Mesenchymal stem cell (in vitro differentiated cells and primary cell): ENCODE data around the gene LTC4S.
"Not testable (repeated sequence)": the region's sequence is repeated elsewhere in the genome, so short reads cannot be mapped to it uniquely, and the experiment has no call there.

Experiments
- DNase-seq: peaks from one replicate; pipeline ENCODE4 v3.0.0-alpha.2; 2013
- H2AFZ ChIP-seq: one replicate; pipeline ENCODE4 v1.6.1; 2013; ENCODE audit warnings: low read depth, mild to moderate bottlenecking, control low read depth, inconsistent platforms, low read length, moderate library complexity
- H2AK5ac ChIP-seq: 2 replicates; pipeline ENCODE4 v1.6.1; 2013; ENCODE audit warnings: low read length, moderate library complexity, mild to moderate bottlenecking, inconsistent platforms; ENCODE audit not compliant: severe bottlenecking
- H2BK120ac ChIP-seq: one replicate; pipeline ENCODE4 v1.6.1; 2013; ENCODE audit warnings: low read depth, mild to moderate bottlenecking, inconsistent platforms, low read length, moderate library complexity
- H2BK12ac ChIP-seq, 2 experiments: one replicate each; pipeline ENCODE4 v1.6.1; 2013; ENCODE audit warnings: inconsistent platforms in 2 of 2, low read length in 2 of 2, mild to moderate bottlenecking in 2 of 2, moderate library complexity in 2 of 2, control low read depth in 1 of 2
- H2BK15ac ChIP-seq: one replicate; pipeline ENCODE4 v1.6.1; 2013; ENCODE audit warnings: mild to moderate bottlenecking, low read depth, inconsistent platforms; ENCODE audit not compliant: poor library complexity, severe bottlenecking
- H2BK5ac ChIP-seq: 2 replicates; pipeline ENCODE4 v1.6.1; 2013; ENCODE audit warnings: low read depth, mild to moderate bottlenecking, low read length, control low read depth, inconsistent platforms; ENCODE audit not compliant: poor library complexity, severe bottlenecking
- H3K14ac ChIP-seq, 2 experiments: one replicate each; pipeline ENCODE4 v1.6.1; 2013; ENCODE audit warnings: inconsistent platforms in 2 of 2, low read length in 2 of 2, control low read depth in 1 of 2, mild to moderate bottlenecking in 1 of 2, moderate library complexity in 1 of 2
- H3K18ac ChIP-seq, 2 experiments: one replicate each; pipeline ENCODE4 v1.6.1; 2013; ENCODE audit warnings: inconsistent platforms in 2 of 2, low read length in 2 of 2, control low read depth in 1 of 2, low read depth in 1 of 2, mild to moderate bottlenecking in 1 of 2
- H3K23ac ChIP-seq, 2 experiments: one replicate each; pipeline ENCODE4 v1.6.1; 2013; ENCODE audit warnings: inconsistent platforms in 2 of 2, low read length in 2 of 2, mild to moderate bottlenecking in 2 of 2, moderate library complexity in 2 of 2, control low read depth in 1 of 2
- H3K27ac ChIP-seq: 2 replicates; pipeline ENCODE4 v1.5.1; 2013; ENCODE audit warnings: mild to moderate bottlenecking, moderate library complexity, low read length, control low read depth, inconsistent platforms; ENCODE audit not compliant: poor library complexity, severe bottlenecking
- H3K27me3 ChIP-seq, 2 experiments: 2 replicates each; pipeline versions ENCODE4 v1.6.1 to v1.7.0; 2013; ENCODE audit warnings: low read length in 2 of 2, mild to moderate bottlenecking in 2 of 2, moderate library complexity in 2 of 2, control low read depth in 1 of 2, inconsistent platforms in 1 of 2; ENCODE audit not compliant: control insufficient read depth in 1 of 2, insufficient read depth in 1 of 2
- H3K36me3 ChIP-seq, 2 experiments: 2 replicates each; pipeline versions ENCODE4 v1.6.1 to v1.7.0; 2013; ENCODE audit warnings: low read length in 2 of 2, control low read depth in 1 of 2, inconsistent platforms in 1 of 2, low read depth in 1 of 2, mild to moderate bottlenecking in 1 of 2; ENCODE audit not compliant: insufficient read depth in 2 of 2, control insufficient read depth in 1 of 2
- H3K4ac ChIP-seq, 2 experiments: one replicate each; pipeline ENCODE4 v1.6.1; 2013; ENCODE audit warnings: inconsistent platforms in 2 of 2, low read length in 2 of 2, mild to moderate bottlenecking in 2 of 2, moderate library complexity in 2 of 2, control low read depth in 1 of 2, low read depth in 1 of 2
- H3K4me1 ChIP-seq: 2 replicates; pipeline ENCODE4 v1.6.1; 2013; ENCODE audit warnings: low read depth, low read length, control low read depth; ENCODE audit not compliant: control insufficient read depth, insufficient read depth
- H3K4me2 ChIP-seq: 2 replicates; pipeline ENCODE4 v1.6.1; 2013; ENCODE audit warnings: low read length, mild to moderate bottlenecking, inconsistent platforms; ENCODE audit not compliant: poor library complexity, severe bottlenecking
- H3K4me3 ChIP-seq, 2 experiments: 2 replicates each; pipeline versions ENCODE4 v1.5.1 to v1.7.0; 2013; ENCODE audit warnings: low read length in 2 of 2, mild to moderate bottlenecking in 2 of 2, control low read depth in 1 of 2, low read depth in 1 of 2; ENCODE audit not compliant: insufficient read depth in 1 of 2
- H3K79me1 ChIP-seq: replicated peaks from 2 replicates; pipeline ENCODE4 v1.6.1; 2013; ENCODE audit warnings: mild to moderate bottlenecking, control low read depth, low read length, inconsistent platforms; ENCODE audit not compliant: poor library complexity, severe bottlenecking
- H3K9ac ChIP-seq: 2 replicates; pipeline ENCODE4 v1.7.0; 2013; ENCODE audit warnings: mild to moderate bottlenecking, low read length, moderate library complexity
- H3K9me3 ChIP-seq: 2 replicates; pipeline ENCODE4 v1.7.0; 2013; ENCODE audit warnings: mild to moderate bottlenecking, low read length; ENCODE audit not compliant: control insufficient read depth
- H4K8ac ChIP-seq: one replicate; pipeline ENCODE4 v1.6.1; 2013; ENCODE audit warnings: inconsistent platforms, mild to moderate bottlenecking, low read length, moderate library complexity
- H4K91ac ChIP-seq: one replicate; pipeline ENCODE4 v1.6.1; 2013; ENCODE audit warnings: mild to moderate bottlenecking, low read length, inconsistent platforms
- WGBS: methylation state at CpG from one replicate; pipeline ENCODE4 v1.1.7; 2013; ENCODE audit warnings: mixed read lengths; 5-methylcytosine and 5-hydroxymethylcytosine counted together

Gene LTC4S

DNA sequence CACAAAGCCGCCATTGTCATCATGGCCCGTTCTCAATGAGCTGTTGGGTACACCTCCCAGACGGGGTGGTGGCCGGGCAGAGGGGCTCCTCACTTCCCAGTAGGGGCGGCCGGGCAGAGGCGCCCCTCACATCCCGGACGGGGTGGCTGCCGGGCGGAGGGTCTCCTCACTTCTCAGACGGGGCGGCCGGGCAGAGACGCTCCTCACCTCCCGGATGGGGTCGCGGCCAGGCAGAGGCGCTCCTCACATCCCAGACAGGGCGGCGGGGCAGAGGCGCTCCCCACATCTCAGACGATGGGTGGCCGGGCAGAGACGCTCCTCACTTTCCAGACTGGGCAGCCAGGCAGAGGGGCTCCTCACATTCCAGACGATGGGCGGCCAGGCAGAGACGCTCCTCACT, 41.1 kb downstream of the LTC4S start:
- not testable (repeated sequence) for H4K8ac ChIP-seq, H3K4me3 ChIP-seq, H2AFZ ChIP-seq, H3K4me2 ChIP-seq, H2BK5ac ChIP-seq, H4K91ac ChIP-seq, H3K27ac ChIP-seq, H3K9me3 ChIP-seq, H3K9ac ChIP-seq, DNase-seq, H3K27me3 ChIP-seq, H2AK5ac ChIP-seq, H3K23ac ChIP-seq, H3K18ac ChIP-seq, H2BK120ac ChIP-seq, H3K14ac ChIP-seq, H2BK12ac ChIP-seq, H2BK15ac ChIP-seq, H3K4ac ChIP-seq
- Histone ChIP-seq H3K79me1 (peaks cover 11% of the 10 kb centered on the region), H3K36me3 (peaks cover 79 to 82% of the 10 kb centered on the region in 2 experiments), H3K4me1 (peaks cover 30% of the 10 kb centered on the region)
- 96% methylated on average over 13 of the region's 28 CpGs for WGBS

DNA sequence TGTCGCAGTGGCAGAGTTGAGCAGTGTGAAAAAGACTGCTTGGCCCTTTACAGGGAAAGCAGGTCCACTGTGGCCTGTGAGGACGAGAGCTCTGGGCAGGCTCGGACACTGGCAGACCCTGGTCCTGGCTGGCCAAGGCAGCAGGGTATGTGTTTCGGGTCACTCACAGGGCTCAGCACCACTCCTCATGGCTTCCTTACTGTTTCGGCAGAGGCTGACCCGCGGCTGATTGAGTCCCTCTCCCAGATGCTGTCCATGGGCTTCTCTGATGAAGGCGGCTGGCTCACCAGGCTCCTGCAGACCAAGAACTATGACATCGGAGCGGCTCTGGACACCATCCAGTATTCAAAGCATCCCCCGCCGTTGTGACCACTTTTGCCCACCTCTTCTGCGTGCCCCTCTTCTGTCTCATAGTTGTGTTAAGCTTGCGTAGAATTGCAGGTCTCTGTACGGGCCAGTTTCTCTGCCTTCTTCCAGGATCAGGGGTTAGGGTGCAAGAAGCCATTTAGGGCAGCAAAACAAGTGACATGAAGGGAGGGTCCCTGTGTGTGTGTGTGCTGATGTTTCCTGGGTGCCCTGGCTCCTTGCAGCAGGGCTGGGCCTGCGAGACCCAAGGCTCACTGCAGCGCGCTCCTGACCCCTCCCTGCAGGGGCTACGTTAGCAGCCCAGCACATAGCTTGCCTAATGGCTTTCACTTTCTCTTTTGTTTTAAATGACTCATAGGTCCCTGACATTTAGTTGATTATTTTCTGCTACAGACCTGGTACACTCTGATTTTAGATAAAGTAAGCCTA, 42.6 kb downstream of the LTC4S start:
- Histone ChIP-seq H2AK5ac (no peak overlapping the region), H2BK15ac (no peak overlapping the region), H3K36me3 (peaks cover 78 to 79% of the 10 kb centered on the region in 2 experiments), H3K27ac (peak overlapping the region; percentile 58), H3K18ac (no peak overlapping the region), H2AFZ (no peak overlapping the region), H2BK5ac (no peak overlapping the region), H4K8ac (no peak overlapping the region), H4K91ac (no peak overlapping the region), H3K4ac (no peak overlapping the region), H3K23ac (no peak overlapping the region), H3K9me3 (no peaks in the 10 kb centered on the region), H3K4me2 (no peak overlapping the region), H2BK12ac (no peak overlapping the region), H3K27me3 (no peaks in the 10 kb centered on the region), H3K9ac (peak overlapping the region; percentile 3), H3K4me1 (peaks cover 30% of the 10 kb centered on the region), H2BK120ac (no peak overlapping the region), H3K14ac (no peak overlapping the region), H3K79me1 (peaks cover 7% of the 10 kb centered on the region), H3K4me3 (no peak overlapping the region)
- 96% methylated on average over 18 of the region's 19 CpGs for WGBS
- DNase-seq = peak; percentile 75

DNA sequence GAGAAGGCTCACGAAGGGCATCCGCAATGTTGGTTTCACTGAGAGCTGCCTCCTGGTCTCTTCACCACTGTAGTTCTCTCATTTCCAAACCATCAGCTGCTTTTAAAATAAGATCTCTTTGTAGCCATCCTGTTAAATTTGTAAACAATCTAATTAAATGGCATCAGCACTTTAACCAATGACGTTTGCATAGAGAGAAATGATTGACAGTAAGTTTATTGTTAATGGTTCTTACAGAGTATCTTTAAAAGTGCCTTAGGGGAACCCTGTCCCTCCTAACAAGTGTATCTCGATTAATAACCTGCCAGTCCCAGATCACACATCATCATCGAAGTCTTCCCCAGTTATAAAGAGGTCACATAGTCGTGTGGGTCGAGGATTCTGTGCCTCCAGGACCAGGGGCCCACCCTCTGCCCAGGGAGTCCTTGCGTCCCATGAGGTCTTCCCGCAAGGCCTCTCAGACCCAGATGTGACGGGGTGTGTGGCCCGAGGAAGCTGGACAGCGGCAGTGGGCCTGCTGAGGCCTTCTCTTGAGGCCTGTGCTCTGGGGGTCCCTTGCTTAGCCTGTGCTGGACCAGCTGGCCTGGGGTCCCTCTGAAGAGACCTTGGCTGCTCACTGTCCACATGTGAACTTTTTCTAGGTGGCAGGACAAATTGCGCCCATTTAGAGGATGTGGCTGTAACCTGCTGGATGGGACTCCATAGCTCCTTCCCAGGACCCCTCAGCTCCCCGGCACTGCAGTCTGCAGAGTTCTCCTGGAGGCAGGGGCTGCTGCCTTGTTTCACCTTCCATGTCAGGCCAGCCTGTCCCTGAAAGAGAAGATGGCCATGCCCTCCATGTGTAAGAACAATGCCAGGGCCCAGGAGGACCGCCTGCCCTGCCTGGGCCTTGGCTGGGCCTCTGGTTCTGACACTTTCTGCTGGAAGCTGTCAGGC, 43.6 kb downstream of the LTC4S start:
- Histone ChIP-seq H3K23ac (no peak overlapping the region), H3K18ac (no peak overlapping the region), H3K4me1 (peaks cover 21% of the 10 kb centered on the region), H3K14ac (no peak overlapping the region), H3K36me3 (peaks cover 73 to 76% of the 10 kb centered on the region in 2 experiments), H3K4me3 (no peak overlapping the region), H3K27ac (peak overlapping the region; percentile 49), H2BK12ac (no peak overlapping the region), H3K79me1 (peaks cover 7% of the 10 kb centered on the region), H3K4ac (no peak overlapping the region), H2BK5ac (no peak overlapping the region), H3K4me2 (no peak overlapping the region), H2AK5ac (no peak overlapping the region), H3K9ac (peak overlapping the region; percentile 3), H4K8ac (no peak overlapping the region), H3K9me3 (no peaks in the 10 kb centered on the region), H4K91ac (no peak overlapping the region), H2BK120ac (no peak overlapping the region), H3K27me3 (no peaks in the 10 kb centered on the region), H2BK15ac (no peak overlapping the region), H2AFZ (no peak overlapping the region)
- DNase-seq = no peak
- 98% methylated on average over 14 of the region's 15 CpGs for WGBS
